Adrenal gland (tissue), 5 donors: ENCODE data around the gene DEPDC4.

Experiments
- POLR2A ChIP-seq, 2 donors: fragments of 450-650 bp; IDR thresholded peaks; one replicate each; pipeline ENCODE4 v1.6.1; 2017; ENCODE audit warnings: antibody characterized with exemption in 2 of 2, mild to moderate bottlenecking in 2 of 2, moderate library complexity in 1 of 2
- TF ChIP-seq, protein P1 (sequence below), 6 experiments: fragments of 450-650 bp in 4 of 6; fragments of 200-600 bp in 2 of 6; sonication (generic) in 1 of 6; IDR thresholded peaks; 1 replicate in 5 of 6; 2 replicates in 1 of 6; pipeline versions ENCODE4 v1.5.1 to v1.8.0; 2016 to 2021; ENCODE audit warnings: antibody characterized with exemption in 6 of 6, mild to moderate bottlenecking in 2 of 6, moderate library complexity in 1 of 6
- donor health status: DM: no; HTN: no; CAD: no.

DNA sequence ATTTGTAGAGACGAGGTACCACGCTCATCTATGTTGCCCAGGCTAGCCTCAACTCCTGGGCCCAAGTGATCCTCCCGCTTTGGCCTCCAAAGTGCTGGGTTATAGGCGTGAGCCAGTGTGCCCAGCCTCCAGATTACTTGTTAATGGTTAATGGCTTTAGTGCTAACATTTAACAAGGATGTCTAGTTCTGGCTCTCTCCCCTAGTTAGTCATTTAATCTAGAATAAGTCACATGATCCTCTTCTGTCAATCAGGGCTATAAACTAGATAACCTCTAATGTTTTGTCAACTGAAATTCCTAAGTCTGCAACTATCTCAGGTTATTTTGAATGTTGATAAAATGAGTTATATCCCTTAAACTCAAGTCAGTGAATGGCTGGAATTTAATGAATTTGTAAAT, 50.5 kb downstream of the DEPDC4 start:
- TF ChIP-seq, protein P1, sequence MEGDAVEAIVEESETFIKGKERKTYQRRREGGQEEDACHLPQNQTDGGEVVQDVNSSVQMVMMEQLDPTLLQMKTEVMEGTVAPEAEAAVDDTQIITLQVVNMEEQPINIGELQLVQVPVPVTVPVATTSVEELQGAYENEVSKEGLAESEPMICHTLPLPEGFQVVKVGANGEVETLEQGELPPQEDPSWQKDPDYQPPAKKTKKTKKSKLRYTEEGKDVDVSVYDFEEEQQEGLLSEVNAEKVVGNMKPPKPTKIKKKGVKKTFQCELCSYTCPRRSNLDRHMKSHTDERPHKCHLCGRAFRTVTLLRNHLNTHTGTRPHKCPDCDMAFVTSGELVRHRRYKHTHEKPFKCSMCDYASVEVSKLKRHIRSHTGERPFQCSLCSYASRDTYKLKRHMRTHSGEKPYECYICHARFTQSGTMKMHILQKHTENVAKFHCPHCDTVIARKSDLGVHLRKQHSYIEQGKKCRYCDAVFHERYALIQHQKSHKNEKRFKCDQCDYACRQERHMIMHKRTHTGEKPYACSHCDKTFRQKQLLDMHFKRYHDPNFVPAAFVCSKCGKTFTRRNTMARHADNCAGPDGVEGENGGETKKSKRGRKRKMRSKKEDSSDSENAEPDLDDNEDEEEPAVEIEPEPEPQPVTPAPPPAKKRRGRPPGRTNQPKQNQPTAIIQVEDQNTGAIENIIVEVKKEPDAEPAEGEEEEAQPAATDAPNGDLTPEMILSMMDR (IDR thresholded peaks at IDR 0.05), result no peak
- no peak for TF ChIP-seq POLR2A (IDR thresholded peaks at IDR 0.05)
